MM.1S (cell line): ENCODE data around the gene ASPSCR1.

ENCODE experiments used
- EZH2phosphoT487 ChIP-seq: fragments of 300-600 bp; sonication (generic); IDR thresholded peaks from 2 replicates; pipeline ENCODE4 v1.6.1; 2018; ENCODE audit warnings: antibody characterized with exemption, low read length
- TF ChIP-seq, protein P1 (sequence below): fragments of 300-600 bp; sonication (generic); IDR thresholded peaks from 2 replicates; pipeline ENCODE4 v1.5.1; 2016; ENCODE audit warnings: antibody characterized with exemption, low read length, mixed read lengths

- TF ChIP-seq, protein P1, sequence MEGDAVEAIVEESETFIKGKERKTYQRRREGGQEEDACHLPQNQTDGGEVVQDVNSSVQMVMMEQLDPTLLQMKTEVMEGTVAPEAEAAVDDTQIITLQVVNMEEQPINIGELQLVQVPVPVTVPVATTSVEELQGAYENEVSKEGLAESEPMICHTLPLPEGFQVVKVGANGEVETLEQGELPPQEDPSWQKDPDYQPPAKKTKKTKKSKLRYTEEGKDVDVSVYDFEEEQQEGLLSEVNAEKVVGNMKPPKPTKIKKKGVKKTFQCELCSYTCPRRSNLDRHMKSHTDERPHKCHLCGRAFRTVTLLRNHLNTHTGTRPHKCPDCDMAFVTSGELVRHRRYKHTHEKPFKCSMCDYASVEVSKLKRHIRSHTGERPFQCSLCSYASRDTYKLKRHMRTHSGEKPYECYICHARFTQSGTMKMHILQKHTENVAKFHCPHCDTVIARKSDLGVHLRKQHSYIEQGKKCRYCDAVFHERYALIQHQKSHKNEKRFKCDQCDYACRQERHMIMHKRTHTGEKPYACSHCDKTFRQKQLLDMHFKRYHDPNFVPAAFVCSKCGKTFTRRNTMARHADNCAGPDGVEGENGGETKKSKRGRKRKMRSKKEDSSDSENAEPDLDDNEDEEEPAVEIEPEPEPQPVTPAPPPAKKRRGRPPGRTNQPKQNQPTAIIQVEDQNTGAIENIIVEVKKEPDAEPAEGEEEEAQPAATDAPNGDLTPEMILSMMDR: no peak
- TF ChIP-seq EZH2phosphoT487: no peak
Measured at GRCh38 chr17:82018989-82019689, 41.7 kb downstream of the ASPSCR1 start.
